ENCODE measurements around the gene ETFA.

Gene ETFA

DNA sequence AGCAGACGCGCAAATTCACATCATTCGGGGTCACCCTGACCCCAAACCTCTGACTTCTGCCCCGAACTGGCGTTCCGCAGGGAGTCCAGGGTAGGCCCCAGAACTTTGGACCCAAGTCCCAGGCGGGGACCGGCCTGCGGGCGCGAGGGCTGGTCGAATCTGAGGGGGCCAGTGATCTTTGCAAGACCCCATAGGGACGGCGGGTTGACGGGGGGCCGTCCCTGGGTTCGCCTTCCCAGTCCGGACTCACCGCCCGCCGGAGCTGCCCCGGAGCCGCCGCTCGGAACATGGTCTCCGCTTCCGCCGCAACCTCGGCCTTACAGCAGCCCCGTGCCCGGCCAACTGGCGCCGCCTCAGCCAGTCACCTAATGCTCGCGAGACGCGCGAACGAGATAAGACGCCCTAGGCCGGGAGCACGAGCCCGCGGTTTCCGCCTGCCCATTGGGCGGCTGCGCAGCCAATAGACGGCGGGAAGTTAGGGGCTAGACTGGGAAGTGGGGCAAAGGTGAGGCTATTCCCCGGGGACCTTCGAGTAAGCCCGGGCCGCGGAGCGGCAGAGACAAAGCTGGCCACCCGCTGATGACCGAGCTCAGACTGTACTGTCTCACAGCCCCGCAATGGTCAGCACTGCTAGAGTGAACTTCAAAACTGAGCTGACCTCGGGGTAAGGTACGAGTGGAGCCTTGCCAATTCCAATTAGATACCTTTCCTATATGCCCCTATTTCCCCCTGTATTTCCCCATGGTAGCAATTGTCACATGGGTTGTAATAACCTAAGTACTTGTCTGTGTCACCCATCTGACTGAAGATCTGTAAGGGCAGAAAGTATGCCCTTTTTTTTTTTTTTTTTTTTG is at the start of gene ETFA:
ETFA (minus strand) TSS at position 370 of the 854 bp plus-strand sequence; CDS start at position 289, 81 bp downstream.
- DNase-seq (ENCODE audit: low read depth in 4 of 4, low spot score in 1 of 4), result peak; percentile 80 to 93 (median 84)

GRCh38 chr15:76360416-76360815 is 49.1 kb upstream of the ETFA start:
- DNase-seq (ENCODE audit: low read depth in 4 of 4, low spot score in 1 of 4), result no peak

DNA sequence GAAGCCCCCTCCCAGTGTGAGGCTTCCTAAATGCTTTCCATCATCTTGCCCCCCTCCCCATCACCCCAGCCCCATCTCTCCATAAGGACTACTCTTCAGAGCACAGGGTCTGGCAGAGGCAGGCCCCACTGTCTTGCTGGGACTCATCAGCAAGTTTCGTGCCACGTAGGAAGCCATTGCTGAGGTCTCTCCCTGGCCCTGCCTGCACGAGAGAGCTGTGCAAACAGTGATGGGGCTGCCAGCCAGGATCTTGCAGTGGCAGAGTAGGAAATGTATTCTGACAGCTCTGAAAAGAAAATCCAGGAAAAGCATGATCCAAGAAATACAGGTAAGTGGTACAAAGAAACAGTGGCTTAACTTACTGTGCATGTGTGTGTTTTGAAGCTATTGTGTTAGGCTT is 47.9 kb upstream of the ETFA start:
- no peak for DNase-seq (ENCODE audit: low read depth in 4 of 4, low spot score in 1 of 4)

GRCh38 chr15:76358453-76358852 is 47.2 kb upstream of the ETFA start:
- no peak for DNase-seq (ENCODE audit: low read depth in 4 of 4, low spot score in 1 of 4)

DNA sequence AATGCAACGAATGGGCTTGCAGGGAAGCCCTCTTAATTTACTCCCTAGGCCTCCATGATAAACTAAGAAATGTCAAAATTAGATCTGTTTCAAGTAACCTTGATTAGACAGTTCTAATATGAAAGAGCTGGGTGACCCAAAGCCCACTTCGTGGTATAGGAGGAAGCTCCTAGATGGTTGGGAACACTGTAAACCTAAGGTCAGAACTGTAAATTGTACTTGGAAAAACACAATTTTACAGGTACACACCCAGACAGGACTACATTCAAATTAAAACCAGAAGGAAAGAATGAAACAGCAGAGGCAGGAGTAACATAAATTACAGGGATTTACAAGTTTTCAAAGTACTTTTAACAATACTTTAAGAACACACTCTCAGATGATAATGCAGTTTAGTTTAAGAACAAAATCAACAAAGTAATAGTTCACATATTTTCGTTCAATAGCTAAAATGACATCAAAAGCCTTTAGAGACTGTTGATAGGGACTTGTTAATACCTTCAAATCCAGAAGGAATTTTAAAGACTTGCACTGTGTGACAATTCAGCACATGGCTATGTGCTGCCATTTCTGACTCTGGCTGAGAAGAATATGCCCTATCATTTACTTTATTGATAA is 43.7 kb upstream of the ETFA start:
- DNase-seq (ENCODE audit: low read depth in 4 of 4, low spot score in 1 of 4), result no peak

DNA sequence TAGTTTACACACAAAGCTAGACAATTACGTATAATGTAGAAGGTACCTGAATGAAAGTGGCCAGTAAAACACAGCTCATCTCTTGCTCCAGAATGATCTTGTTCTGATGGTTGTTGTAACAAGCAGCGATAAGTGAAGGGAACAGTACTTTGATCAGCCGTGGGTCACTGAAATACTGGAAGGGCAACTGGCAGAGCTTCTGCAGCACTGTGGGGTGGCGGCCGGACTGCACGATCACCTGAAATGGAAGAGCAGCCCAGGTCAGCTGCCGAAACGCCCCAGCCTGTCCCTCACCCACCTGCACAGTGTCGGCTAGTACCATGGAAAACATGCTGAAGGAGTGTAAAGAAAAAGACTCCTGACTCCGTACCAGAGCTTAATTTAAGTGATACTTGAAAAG is 42.6 kb upstream of the ETFA start:
- DNase-seq (ENCODE audit: low read depth in 4 of 4, low spot score in 1 of 4), result no peak

DNA sequence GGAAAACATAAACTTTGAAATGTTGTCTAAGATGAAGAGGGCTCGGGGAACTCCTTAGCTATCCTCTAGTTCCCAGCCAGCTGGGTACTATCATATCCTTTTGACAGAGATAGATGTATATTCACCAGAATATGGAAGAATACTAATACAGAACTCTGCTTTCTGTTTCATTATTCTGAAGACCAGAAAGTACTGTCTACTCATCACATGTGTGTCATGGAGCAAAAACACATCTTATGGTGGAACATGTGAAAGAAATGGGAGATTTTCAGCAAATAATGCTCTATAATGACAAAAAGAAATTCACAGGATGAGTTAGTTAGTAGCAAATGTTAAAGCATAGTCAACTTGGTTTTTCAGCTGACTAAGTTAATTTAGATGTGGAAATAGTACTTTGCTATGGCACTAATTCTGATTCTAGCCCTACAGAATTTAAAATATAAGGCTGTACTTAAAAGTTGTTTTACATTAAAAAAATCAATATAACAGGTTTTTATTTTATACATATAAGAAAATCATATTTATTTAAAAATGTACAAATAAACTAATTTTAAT is 41.8 kb upstream of the ETFA start:
- no peak for DNase-seq (ENCODE audit: low read depth in 4 of 4, low spot score in 1 of 4)

- DNase-seq (ENCODE audit: low read depth in 4 of 4, low spot score in 1 of 4), result no peak
Observed at GRCh38 chr15:76349301-76350070, 38.2 kb upstream of the ETFA start.

DNA sequence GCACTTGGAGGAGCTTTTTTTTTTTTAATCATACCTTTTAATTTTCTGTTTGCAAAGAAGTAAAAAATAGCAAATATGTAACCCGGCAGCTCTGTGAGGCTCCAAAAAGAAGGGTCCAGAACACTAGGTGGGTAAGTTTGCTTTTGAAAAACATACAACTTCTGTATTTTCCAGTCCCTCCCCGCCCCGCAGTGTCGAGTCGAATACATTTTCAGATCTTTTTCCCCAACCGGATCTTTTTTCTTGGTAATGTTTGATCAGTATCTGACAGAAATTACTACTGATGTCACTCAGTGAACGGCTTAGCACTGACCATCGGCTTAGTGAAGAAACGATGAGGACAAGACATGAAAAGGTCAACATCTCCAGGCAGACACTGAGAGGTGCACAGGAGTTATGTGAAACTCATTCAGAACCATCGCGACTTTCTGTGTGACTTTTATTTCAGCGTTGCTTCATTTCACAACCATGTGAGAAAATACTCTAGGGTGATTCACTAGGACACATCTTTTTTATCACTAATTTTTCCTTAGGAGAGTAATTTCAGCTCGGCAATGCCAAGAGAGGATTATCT is 36.3 kb upstream of the ETFA start:
- DNase-seq (ENCODE audit: low read depth in 4 of 4, low spot score in 1 of 4), result no peak

GRCh38 chr15:76346669-76347481 is 35.6 kb upstream of the ETFA start:
- no peak for DNase-seq (ENCODE audit: low read depth in 4 of 4, low spot score in 1 of 4)

DNA sequence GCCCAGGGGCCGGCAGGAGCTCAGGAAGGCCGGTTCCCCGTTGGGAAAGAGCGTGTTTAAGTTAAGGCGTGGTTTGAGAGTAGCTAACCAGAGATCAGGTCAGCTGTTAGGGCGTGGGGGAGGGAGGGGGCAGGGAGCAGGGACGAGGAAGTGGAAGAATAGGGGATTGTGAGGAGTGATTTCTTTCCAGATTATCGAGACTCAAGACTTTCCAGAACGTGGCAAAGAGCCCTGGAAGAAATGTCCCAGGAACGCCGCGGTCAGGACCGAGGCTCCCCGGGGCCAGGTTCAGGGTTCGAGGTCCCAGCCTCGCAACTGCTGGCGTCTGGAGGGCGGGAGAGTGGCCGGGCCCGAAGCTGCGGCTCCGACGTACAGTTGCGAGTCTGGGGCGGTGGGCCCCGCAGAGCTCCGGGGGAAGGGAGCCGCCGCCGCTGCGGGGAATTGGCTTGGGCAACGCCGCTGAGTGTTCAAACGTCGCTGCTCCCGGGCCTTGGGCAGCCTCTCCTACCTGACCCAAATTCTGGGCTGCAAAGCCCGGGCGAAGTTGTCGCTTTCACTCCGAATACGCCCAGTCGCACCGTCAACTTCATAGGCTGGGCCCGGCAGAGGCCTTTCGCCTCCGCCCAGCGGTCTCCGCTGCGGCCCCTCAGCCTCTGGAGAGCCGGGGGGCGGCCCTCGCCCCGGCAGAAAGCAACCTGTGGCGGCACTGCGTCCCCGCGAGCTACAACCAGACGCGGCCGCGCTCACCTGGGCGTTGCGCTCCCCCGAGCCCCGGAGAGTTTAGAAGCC is 34.8 kb upstream of the ETFA start:
- no peak for DNase-seq (ENCODE audit: low read depth in 4 of 4, low spot score in 1 of 4)

- DNase-seq (ENCODE audit: low read depth in 4 of 4, low spot score in 1 of 4), result no peak
Observed at GRCh38 chr15:76345583-76345879, 34.3 kb upstream of the ETFA start.

- DNase-seq (ENCODE audit: low read depth in 4 of 4, low spot score in 1 of 4), result no peak
Observed at GRCh38 chr15:76344893-76345582, 33.8 kb upstream of the ETFA start.

DNA sequence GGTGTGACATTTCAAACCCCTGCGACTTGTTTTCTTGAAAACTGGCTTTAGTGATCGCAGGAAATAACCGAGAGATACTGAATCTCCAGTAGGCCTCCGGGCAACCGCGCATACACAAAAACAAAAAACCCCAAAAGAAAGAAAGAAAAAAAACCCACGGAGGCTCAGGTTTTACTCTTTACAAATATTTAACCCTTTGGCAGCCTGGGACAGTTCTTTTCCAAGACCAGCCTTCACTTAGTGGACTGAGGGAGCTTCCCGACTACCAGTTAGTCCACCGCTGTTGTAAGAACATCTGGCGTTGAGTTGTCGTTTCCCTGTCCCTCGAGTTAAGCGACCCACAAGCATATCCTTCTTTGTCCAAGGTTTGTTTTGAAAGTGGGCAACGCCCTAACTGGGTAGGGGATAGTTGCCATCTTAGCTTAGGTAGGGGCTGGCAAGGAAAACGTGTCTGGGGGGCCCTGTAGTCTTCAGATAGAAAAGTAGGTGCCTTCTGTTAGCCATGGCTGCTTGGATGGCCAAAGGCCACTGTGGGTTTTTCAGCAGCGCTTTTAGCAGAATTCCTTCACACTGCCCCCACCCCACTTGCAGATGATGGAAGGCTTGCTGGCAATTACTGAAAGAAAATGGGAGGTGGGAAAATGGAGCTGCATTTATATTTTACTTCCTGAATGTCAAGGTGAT is 32.2 kb upstream of the ETFA start:
- no peak for DNase-seq (ENCODE audit: low read depth in 4 of 4, low spot score in 1 of 4)

- no peak for DNase-seq (ENCODE audit: low read depth in 4 of 4, low spot score in 1 of 4)
Observed at GRCh38 chr15:76342382-76343201, 31.3 kb upstream of the ETFA start.

GRCh38 chr15:76342058-76342381 is 30.8 kb upstream of the ETFA start:
- DNase-seq (ENCODE audit: low read depth in 4 of 4, low spot score in 1 of 4), result no peak

GRCh38 chr15:76341366-76342057 is 30.2 kb upstream of the ETFA start:
- no peak for DNase-seq (ENCODE audit: low read depth in 4 of 4, low spot score in 1 of 4)

All from stimulated activated CD4-positive, alpha-beta T cell treated with anti-CD3 and anti-CD28 coated beads, Interleukin-1b, Interleukin-23, amount 100 ng/mL, for 24 hours (primary cell).